A549 (cell line): ENCODE data around the gene GPR146. TPM values are rescaled to one million over a fixed set of nuclear protein-coding genes. Genes with fewer than 3 reads are reported as not detected.

ENCODE experiments used
- ATAC-seq, 2 experiments: fragments of 200-7000 bp in 1 of 2; fragments of >200 bp in 1 of 2; cut with Nextera tagmentation in 1 of 2; cut with Tn5 transposase in 1 of 2; 3 replicates each; pipeline versions ENCODE4 v1.8.0 to v1.9.1; 2018 to 2020; ENCODE audit warnings: mild to moderate bottlenecking in 1 of 2, moderate library complexity in 1 of 2
- CTCF ChIA-PET: fragments of 300-600 bp; sonication (Branson Sonifier 250); formaldehyde crosslinking; extraction: SDS; loops from one replicate; lab custom pipeline; 2021; ENCODE audit warnings: antibody characterized with exemption, inconsistent platforms; lab: Yijun Ruan, JAX
- POLR2A ChIA-PET: fragments of 350-600 bp; formaldehyde crosslinking; extraction: SDS; loops from one replicate; lab custom pipeline; 2021; ENCODE audit warnings: antibody characterized with exemption, inconsistent platforms; lab: Yijun Ruan, JAX
- DNase-seq, 2 experiments: peaks; one replicate each; pipeline versions ENCODE4 v3.0.0 to v3.0.0-alpha.2; 2011 to 2016; ENCODE audit warnings: low read depth in 1 of 2, low spot score in 1 of 2
- FAIRE-seq: peaks from 2 replicates; lab custom pipeline; 2011; peaks lifted over from hg19 to GRCh38; lab: Jason Lieb, UNC
- H3K27ac ChIP-seq, 2 experiments: fragments of >200 bp; sonication (Bioruptor Twin); formaldehyde crosslinking; 3 replicates each; pipeline ENCODE4 v1.5.1; 2016 to 2017
- H3K4me1 ChIP-seq: fragments of >200 bp; sonication (Bioruptor Twin); formaldehyde crosslinking; 3 replicates; pipeline ENCODE4 v1.6.1; 2016
- H3K4me2 ChIP-seq: fragments of >200 bp; sonication (Bioruptor Twin); formaldehyde crosslinking; 3 replicates; pipeline ENCODE4 v1.6.1; 2016
- H3K4me3 ChIP-seq: fragments of >200 bp; sonication (Bioruptor Twin); formaldehyde crosslinking; 3 replicates; pipeline ENCODE4 v1.5.1; 2016
- H3K9me3 ChIP-seq: fragments of >200 bp; sonication (Bioruptor Twin); formaldehyde crosslinking; 3 replicates; pipeline ENCODE4 v1.6.1; 2016
- ATOH8 ChIP-seq: fragments of 250-450 bp; sonication (Bioruptor Pico); IDR thresholded peaks from 2 replicates; pipeline ENCODE4 v1.5.0; 2020; ENCODE audit warnings: low read depth, mild to moderate bottlenecking, moderate library complexity
- BHLHE40 ChIP-seq: IDR thresholded peaks from 2 replicates; pipeline ENCODE4 v1.6.1; 2012; ENCODE audit warnings: low read depth, low read length, inconsistent platforms
- CBX2 ChIP-seq: fragments of 200-600 bp; sonication (generic); IDR thresholded peaks from 2 replicates; pipeline ENCODE4 v1.6.1; 2016; ENCODE audit warnings: low read depth, mild to moderate bottlenecking, borderline replicate concordance
- CBX8 ChIP-seq: fragments of 200-600 bp; sonication (generic); IDR thresholded peaks from 2 replicates; pipeline ENCODE4 v1.6.1; 2016
- CHD4 ChIP-seq: fragments of 200-600 bp; sonication (generic); IDR thresholded peaks from 2 replicates; pipeline ENCODE4 v1.6.1; 2016; ENCODE audit warnings: antibody characterized with exemption, mild to moderate bottlenecking, borderline replicate concordance
- E2F6 ChIP-seq: IDR thresholded peaks from 2 replicates; pipeline ENCODE4 v1.6.1; 2012; ENCODE audit warnings: low read depth, borderline replicate concordance
- EHMT2 ChIP-seq: fragments of 200-600 bp; sonication (generic); IDR thresholded peaks from 2 replicates; pipeline ENCODE4 v1.6.1; 2016; ENCODE audit warnings: antibody characterized with exemption, low read depth, mild to moderate bottlenecking, moderate library complexity
- EP300 ChIP-seq, 2 experiments: fragments of >200 bp; sonication (Bioruptor Twin); formaldehyde crosslinking; IDR thresholded peaks; 2 replicates in 1 of 2; 3 replicates in 1 of 2; pipeline ENCODE4 v1.6.1; 2016 to 2017
- FOSB ChIP-seq: fragments of 250-450 bp; sonication (Bioruptor Pico); IDR thresholded peaks from 2 replicates; pipeline ENCODE4 v1.5.0; 2020; ENCODE audit warnings: mild to moderate bottlenecking, moderate library complexity
- HOXB13 ChIP-seq: fragments of 250-450 bp; sonication (Bioruptor Pico); IDR thresholded peaks from 2 replicates; pipeline ENCODE4 v1.5.0; 2020; ENCODE audit warnings: low read depth, mild to moderate bottlenecking, moderate library complexity
- HOXB5 ChIP-seq: fragments of 250-450 bp; sonication (Bioruptor Pico); IDR thresholded peaks from 2 replicates; pipeline ENCODE4 v1.5.0; 2020; ENCODE audit warnings: mild to moderate bottlenecking, moderate library complexity
- JUNB ChIP-seq: fragments of >200 bp; sonication (Bioruptor Twin); formaldehyde crosslinking; IDR thresholded peaks from 2 replicates; pipeline ENCODE4 v1.6.1; 2016
- KDM1A ChIP-seq: fragments of 200-600 bp; sonication (generic); IDR thresholded peaks from 2 replicates; pipeline ENCODE4 v1.6.1; 2016; ENCODE audit warnings: low read depth, mild to moderate bottlenecking
- KDM5A ChIP-seq: fragments of 200-600 bp; sonication (generic); IDR thresholded peaks from 2 replicates; pipeline ENCODE4 v1.6.1; 2016; ENCODE audit warnings: antibody characterized with exemption, mild to moderate bottlenecking
- MAFK ChIP-seq: fragments of 450-650 bp; IDR thresholded peaks from 2 replicates; pipeline ENCODE4 v1.6.1; 2014; ENCODE audit not compliant: partially characterized antibody
- MAZ ChIP-seq: fragments of 150-350 bp; IDR thresholded peaks from 2 replicates; pipeline ENCODE4 v1.6.1; 2014; ENCODE audit warnings: antibody characterized with exemption, low read depth, low read length, borderline replicate concordance
- NPAS2 ChIP-seq: fragments of 250-450 bp; sonication (Bioruptor Pico); IDR thresholded peaks from 2 replicates; pipeline ENCODE4 v1.8.0; 2022; ENCODE audit warnings: mild to moderate bottlenecking, moderate library complexity, borderline replicate concordance
- NR3C1 ChIP-seq: fragments of >200 bp; sonication (Bioruptor Twin); formaldehyde crosslinking; IDR thresholded peaks from 3 replicates; pipeline ENCODE4 v1.6.1; 2017
- RAD21 ChIP-seq, 2 experiments: fragments of >200 bp in 1 of 2; sonication (Bioruptor Twin) in 1 of 2; formaldehyde crosslinking in 1 of 2; IDR thresholded peaks in 1 of 2; conservative IDR thresholded peaks in 1 of 2; 2 replicates in 1 of 2; 3 replicates in 1 of 2; pipeline ENCODE4 v1.6.1; 2012 to 2018; ENCODE audit warnings: inconsistent platforms in 1 of 2
- RFX5 ChIP-seq: fragments of 450-650 bp; IDR thresholded peaks from 2 replicates; pipeline ENCODE4 v1.7.1; 2014; ENCODE audit warnings: antibody characterized with exemption, mild to moderate bottlenecking, moderate library complexity
- SREBF2 ChIP-seq: fragments of 450-650 bp; IDR thresholded peaks from 2 replicates; pipeline ENCODE4 v1.6.1; 2014; ENCODE audit warnings: mild to moderate bottlenecking, moderate library complexity
- TP53 ChIP-seq: fragments of 250-450 bp; sonication (Bioruptor Pico); IDR thresholded peaks from 2 replicates; pipeline ENCODE4 v1.5.0; 2021; ENCODE audit warnings: mild to moderate bottlenecking, moderate library complexity
- ZNF302 ChIP-seq: fragments of 250-450 bp; sonication (Bioruptor Pico); IDR thresholded peaks from 2 replicates; pipeline ENCODE4 v1.9.0; 2021; ENCODE audit warnings: inconsistent platforms, mild to moderate bottlenecking, moderate library complexity
- WGBS: methylation state at CpG from one replicate; pipeline ENCODE4 v1.1.6; 2017; ENCODE audit errors: missing lambda C conversion rate; 5-methylcytosine and 5-hydroxymethylcytosine counted together
- polyA plus RNA-seq, 4 experiments: library from polyadenylated mRNA; depleted of rRNA in 3 of 4; stranded (reverse); fragments of >200 nt; fragmentation: RNase III in 1 of 4; extraction: RNeasy Plus Mini Kit Qiagen cat#74134 plus additional on column Dnase treatment in 1 of 4; gene quantifications; 2 replicates in 3 of 4; 3 replicates in 1 of 4; pipeline ENCODE4 v1.2.3, GENCODE V29; 2011 to 2017
- TF ChIP-seq, protein P1 (sequence below): fragments of 250-450 bp; sonication (Bioruptor Pico); IDR thresholded peaks from 2 replicates; pipeline ENCODE4 v1.5.0; 2021; ENCODE audit warnings: mild to moderate bottlenecking, moderate library complexity, borderline replicate concordance
- TF ChIP-seq, protein P2 (sequence below): IDR thresholded peaks from 2 replicates; pipeline ENCODE4 v1.6.1; 2012

GPR146 gene
- polyA plus RNA-seq, 2 of the 4 experiments (the other 2 are of a cell fraction), result 0.50 to 0.75 TPM

DNA sequence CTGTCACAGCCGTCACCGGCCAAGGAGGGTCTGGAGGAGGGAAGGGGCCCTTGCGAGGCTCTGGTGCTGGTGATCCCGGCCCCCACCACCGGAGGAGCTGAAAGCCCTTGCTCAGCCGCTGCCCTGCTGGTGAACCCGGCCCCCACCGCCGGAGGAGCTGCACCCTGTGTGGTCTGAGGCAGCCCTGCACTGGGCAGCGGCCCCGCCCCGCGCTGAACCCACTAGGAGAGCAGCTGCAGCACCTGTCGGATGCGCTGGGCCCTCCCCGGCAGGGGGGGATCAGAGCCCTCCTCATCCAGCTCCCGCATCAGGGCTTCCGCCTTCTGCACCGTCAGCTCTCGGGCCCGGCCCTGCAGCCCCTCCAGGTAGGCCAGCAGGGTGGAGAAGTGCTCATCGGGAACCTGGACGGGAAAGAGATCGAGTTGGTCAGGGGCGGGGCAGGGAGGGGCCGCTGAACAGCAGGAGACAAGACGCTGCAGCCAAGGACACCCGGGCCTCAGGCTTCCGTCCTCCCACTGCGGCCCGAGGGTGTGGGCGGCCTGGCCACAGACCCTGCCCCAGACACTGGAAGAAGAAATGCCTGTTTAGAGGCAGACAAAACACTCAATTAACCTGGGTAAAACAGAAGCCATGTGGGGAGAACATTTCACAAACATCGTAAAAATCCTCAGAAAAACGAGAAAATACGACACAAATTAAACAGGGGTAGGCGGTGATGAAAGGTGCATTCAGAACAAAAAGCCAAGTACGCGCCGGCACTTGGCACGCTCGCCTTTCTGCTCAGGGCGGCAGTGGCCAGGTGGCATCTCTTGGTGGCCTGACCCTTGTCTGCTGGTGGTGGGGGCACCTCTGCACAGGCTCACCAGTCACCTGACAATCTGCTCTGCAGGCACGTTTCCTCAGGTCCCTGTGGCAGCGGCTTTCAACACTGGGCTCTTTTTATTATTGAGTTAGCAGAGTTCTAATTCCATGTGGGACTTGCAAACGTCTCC, 46.6 kb upstream of the GPR146 start:
- ATAC-seq (no peak), FAIRE-seq (no peak)
- POLR2A ChIA-PET, result no interaction called here
- CTCF ChIA-PET, result interaction anchor here (0.6 to 11.3 kb wide), 10 partner anchors 11 to 186 kb away, joined by 3 to 487 read pairs (median 4); partner anchors contain the start of gene COX19
- H3K4me2 ChIP-seq, result no peak overlapping the region
- WGBS, result 81% methylated on average over 36 of the region's 45 CpGs
- TF ChIP-seq CBX8 (no peak), KDM1A (no peak), HOXB5 (no peak), EP300 (IDR thresholded peaks at IDR 0.05) (no peak), MAZ (no peak), NPAS2 (CRISPR knock-in tag) (no peak), BHLHE40 (no peak), MAFK (no peak), NR3C1 (no peak)
- TF ChIP-seq, all 56 proteins: peak for 0
- DNase-seq, result peak in 1 of 2 experiments; percentile 33
- Histone ChIP-seq H3K4me1 (peaks cover 9% of the 10 kb centered on the region), H3K27ac (no peak overlapping the region), H3K9me3 (no peaks in the 10 kb centered on the region), H3K4me3 (no peak overlapping the region)

DNA sequence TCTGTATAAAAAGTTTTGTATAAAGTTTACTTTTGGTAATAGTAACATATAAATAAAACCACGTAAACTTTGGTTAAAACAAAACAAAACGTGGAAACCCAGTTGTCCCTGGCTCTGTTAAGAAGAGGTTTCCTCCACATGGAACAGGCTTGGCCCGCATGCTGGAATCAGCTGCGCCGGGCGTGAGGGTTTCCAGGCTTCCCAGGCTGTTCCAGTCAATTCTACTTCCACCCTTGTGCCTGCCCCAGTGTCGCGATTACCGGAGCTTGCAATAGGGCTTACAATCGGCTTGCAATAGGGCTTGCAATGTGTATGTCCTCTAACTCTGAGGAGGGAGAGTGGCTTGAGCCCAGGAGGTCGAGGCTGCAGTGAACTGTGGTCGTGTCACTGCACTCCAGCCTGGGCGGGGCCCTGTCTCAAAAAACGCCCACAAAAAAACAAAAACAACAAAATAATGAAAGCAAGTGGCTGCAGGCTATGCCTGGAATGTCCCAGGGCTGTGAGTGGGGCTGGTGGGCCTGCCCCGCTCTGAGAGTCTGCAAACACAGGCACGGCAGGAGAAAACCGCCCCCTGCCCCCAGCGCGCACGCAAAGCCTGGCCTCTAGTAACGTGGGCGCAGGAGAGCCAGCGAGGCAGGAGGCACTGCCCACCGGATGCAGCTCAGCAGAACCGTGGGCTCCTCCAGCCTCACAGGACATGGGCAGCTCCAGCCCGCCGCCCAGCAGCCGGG, 45.0 kb upstream of the GPR146 start:
- Histone ChIP-seq H3K4me3 (no peak overlapping the region), H3K9me3 (no peaks in the 10 kb centered on the region), H3K27ac (no peak overlapping the region), H3K4me1 (0 out of 3 replicates have a peak, but pooled peaks cover 3% of the 10 kb centered on the region), H3K4me2 (no peak overlapping the region)
- POLR2A ChIA-PET, result no interaction called here
- 83% methylated on average over 28 of the region's 28 CpGs for whole genome bisulfite sequencing
- ATAC-seq (no peak), DNase-seq (no peak), FAIRE-seq (no peak)
- CTCF ChIA-PET, result interaction anchor here (0.6 to 11.3 kb wide), 4 partner anchors 12 to 127 kb away, joined by 3 to 487 read pairs (median 6); no protein-coding TSS in a partner anchor
- TF ChIP-seq RFX5, result no peak
- no peak for TF ChIP-seq HOXB5
- TF ChIP-seq FOSB, result no peak
- TF ChIP-seq SREBF2, result no peak
- TF ChIP-seq CHD4, result no peak
- TF ChIP-seq JUNB, result no peak
- TF ChIP-seq KDM5A, result no peak
- TF ChIP-seq ZNF302, result no peak
- no peak for TF ChIP-seq NPAS2 (CRISPR knock-in tag)
- no peak for TF ChIP-seq E2F6
- TF ChIP-seq EP300 (IDR thresholded peaks at IDR 0.05), result no peak
- TF ChIP-seq, protein P1, sequence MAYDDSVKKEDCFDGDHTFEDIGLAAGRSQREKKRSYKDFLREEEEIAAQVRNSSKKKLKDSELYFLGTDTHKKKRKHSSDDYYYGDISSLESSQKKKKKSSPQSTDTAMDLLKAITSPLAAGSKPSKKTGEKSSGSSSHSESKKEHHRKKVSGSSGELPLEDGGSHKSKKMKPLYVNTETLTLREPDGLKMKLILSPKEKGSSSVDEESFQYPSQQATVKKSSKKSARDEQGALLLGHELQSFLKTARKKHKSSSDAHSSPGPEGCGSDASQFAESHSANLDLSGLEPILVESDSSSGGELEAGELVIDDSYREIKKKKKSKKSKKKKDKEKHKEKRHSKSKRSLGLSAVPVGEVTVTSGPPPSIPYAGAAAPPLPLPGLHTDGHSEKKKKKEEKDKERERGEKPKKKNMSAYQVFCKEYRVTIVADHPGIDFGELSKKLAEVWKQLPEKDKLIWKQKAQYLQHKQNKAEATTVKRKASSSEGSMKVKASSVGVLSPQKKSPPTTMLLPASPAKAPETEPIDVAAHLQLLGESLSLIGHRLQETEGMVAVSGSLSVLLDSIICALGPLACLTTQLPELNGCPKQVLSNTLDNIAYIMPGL (CRISPR knock-in tag), result no peak
- no peak for TF ChIP-seq HOXB13
- no peak for TF ChIP-seq ATOH8
- TF ChIP-seq RAD21 (conservative IDR thresholded peaks at IDR 0.05 in 1 of 2, IDR thresholded peaks at IDR 0.05 in 1 of 2), result no peak
- TF ChIP-seq, protein P2, sequence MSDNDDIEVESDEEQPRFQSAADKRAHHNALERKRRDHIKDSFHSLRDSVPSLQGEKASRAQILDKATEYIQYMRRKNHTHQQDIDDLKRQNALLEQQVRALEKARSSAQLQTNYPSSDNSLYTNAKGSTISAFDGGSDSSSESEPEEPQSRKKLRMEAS, result no peak
- no peak for TF ChIP-seq CBX2
- no peak for TF ChIP-seq KDM1A
- no peak for TF ChIP-seq TP53 (CRISPR knock-in tag)
- no peak for TF ChIP-seq EHMT2
